H9 (cell line): ENCODE measurements around the gene STX7. TPM values are rescaled to one million over a fixed set of nuclear protein-coding genes. Genes with fewer than 3 reads are reported as not detected.

Experiments used
- DNase-seq: peaks from one replicate; pipeline ENCODE4 v3.0.0-alpha.2; 2017
- H2AFZ ChIP-seq: one replicate; pipeline ENCODE4 v1.6.1; 2013; ENCODE audit warnings: mild to moderate bottlenecking, low read length, control low read depth, moderate library complexity
- H2AK5ac ChIP-seq: 2 replicates; pipeline ENCODE4 v1.6.1; 2013; ENCODE audit warnings: low read length, control low read depth, mixed read lengths; ENCODE audit not compliant: insufficient read length
- H2BK120ac ChIP-seq: one replicate; pipeline ENCODE4 v1.6.1; 2013; ENCODE audit warnings: low read depth, mild to moderate bottlenecking, low read length, control low read depth, inconsistent platforms; ENCODE audit not compliant: poor library complexity, severe bottlenecking
- H2BK12ac ChIP-seq: 2 replicates; pipeline ENCODE4 v1.6.1; 2013; ENCODE audit warnings: low read length, control low read depth, mixed read lengths, low read depth; ENCODE audit not compliant: insufficient read length
- H2BK15ac ChIP-seq: 2 replicates; pipeline ENCODE4 v1.6.1; 2013; ENCODE audit warnings: low read depth, low read length, control low read depth
- H2BK20ac ChIP-seq: one replicate; pipeline ENCODE4 v1.6.1; 2013; ENCODE audit warnings: low read depth, mild to moderate bottlenecking, low read length, control low read depth, inconsistent platforms; ENCODE audit not compliant: poor library complexity, severe bottlenecking
- H2BK5ac ChIP-seq: 2 replicates; pipeline ENCODE4 v1.6.1; 2013; ENCODE audit warnings: low read length, control low read depth, mixed read lengths; ENCODE audit not compliant: insufficient read length
- H3K14ac ChIP-seq: 2 replicates; pipeline ENCODE4 v1.6.1; 2013; ENCODE audit warnings: low read length, control low read depth; ENCODE audit not compliant: insufficient read depth
- H3K18ac ChIP-seq: 2 replicates; pipeline ENCODE4 v1.6.1; 2013; ENCODE audit warnings: low read depth, mild to moderate bottlenecking, mixed read lengths, low read length, control low read depth; ENCODE audit not compliant: insufficient read length
- H3K23ac ChIP-seq: 2 replicates; pipeline ENCODE4 v1.6.1; 2013; ENCODE audit warnings: low read length, control low read depth, mixed read lengths, low read depth; ENCODE audit not compliant: insufficient read length
- H3K23me2 ChIP-seq: 2 replicates; pipeline ENCODE4 v1.6.1; 2013; ENCODE audit warnings: low read depth, mild to moderate bottlenecking, mixed read lengths, low read length, control low read depth; ENCODE audit not compliant: insufficient read length, poor library complexity, severe bottlenecking
- H3K27ac ChIP-seq: 2 replicates; pipeline ENCODE4 v1.5.1; 2013; ENCODE audit warnings: low read length, control low read depth, mixed read lengths, low read depth; ENCODE audit not compliant: insufficient read length
- H3K27me3 ChIP-seq: 2 replicates; pipeline ENCODE4 v1.6.1; 2013; ENCODE audit warnings: low read length, control low read depth, inconsistent platforms; ENCODE audit not compliant: insufficient read depth
- H3K4ac ChIP-seq: 2 replicates; pipeline ENCODE4 v1.6.1; 2013; ENCODE audit warnings: low read depth, mild to moderate bottlenecking, control low read depth, inconsistent platforms, low read length, moderate library complexity
- H3K4me1 ChIP-seq: 2 replicates; pipeline ENCODE4 v1.6.1; 2013; ENCODE audit warnings: low read length, control low read depth, inconsistent platforms; ENCODE audit not compliant: insufficient read depth
- H3K4me2 ChIP-seq: 2 replicates; pipeline ENCODE4 v1.6.1; 2013; ENCODE audit warnings: low read length, control low read depth, mixed read lengths; ENCODE audit not compliant: insufficient read length, insufficient read depth
- H3K56ac ChIP-seq: 2 replicates; pipeline ENCODE4 v1.6.1; 2013; ENCODE audit warnings: low read depth, mild to moderate bottlenecking, mixed read lengths, low read length, control low read depth; ENCODE audit not compliant: insufficient read length
- H3K79me1 ChIP-seq: 2 replicates; pipeline ENCODE4 v1.6.1; 2013; ENCODE audit warnings: low read depth, mild to moderate bottlenecking, moderate library complexity, low read length, control low read depth, inconsistent platforms; ENCODE audit not compliant: insufficient read depth, poor library complexity, severe bottlenecking
- H3K79me2 ChIP-seq: 2 replicates; pipeline ENCODE4 v1.6.1; 2013; ENCODE audit warnings: low read length, control low read depth, inconsistent platforms; ENCODE audit not compliant: insufficient read depth
- H3K9ac ChIP-seq: 2 replicates; pipeline ENCODE4 v1.6.1; 2013; ENCODE audit warnings: low read length, control low read depth, mixed read lengths; ENCODE audit not compliant: insufficient read length; ENCODE audit errors: extremely low read depth
- H3K9me3 ChIP-seq: one replicate; pipeline ENCODE4 v1.6.1; 2013; ENCODE audit warnings: low read depth, low read length, inconsistent platforms; ENCODE audit not compliant: control insufficient read depth
- H3T11ph ChIP-seq: one replicate; pipeline ENCODE4 v1.6.1; 2013; ENCODE audit warnings: mild to moderate bottlenecking, low read length, control low read depth, inconsistent platforms
- H4K20me1 ChIP-seq: one replicate; pipeline ENCODE4 v1.6.1; 2013; ENCODE audit not compliant: control insufficient read depth, insufficient read length, insufficient read depth
- H4K5ac ChIP-seq: 2 replicates; pipeline ENCODE4 v1.6.1; 2013; ENCODE audit warnings: low read depth, mild to moderate bottlenecking, mixed read lengths, low read length, control low read depth; ENCODE audit not compliant: insufficient read length
- H4K8ac ChIP-seq: replicated peaks from 2 replicates; pipeline ENCODE4 v1.6.1; 2013; ENCODE audit warnings: low read length, control low read depth, mixed read lengths, low read depth; ENCODE audit not compliant: insufficient read length
- H4K91ac ChIP-seq: 2 replicates; pipeline ENCODE4 v1.6.1; 2013; ENCODE audit warnings: low read depth, mild to moderate bottlenecking, moderate library complexity, mixed read lengths, low read length, control low read depth; ENCODE audit not compliant: insufficient read length
- H3K27ac Mint-ChIP-seq, 3 experiments: 2 replicates in 2 of 3; 3 replicates in 1 of 3; pipeline ENCODE4 v1.8.0; 2020 to 2021; ENCODE audit warnings: mixed read lengths in 3 of 3, mild to moderate bottlenecking in 1 of 3, moderate library complexity in 1 of 3
- H3K27me3 Mint-ChIP-seq: 2 replicates; pipeline ENCODE4 v1.8.0; 2021; ENCODE audit warnings: low read depth, mild to moderate bottlenecking, moderate library complexity, mixed read lengths
- H3K36me3 Mint-ChIP-seq, 3 experiments: 2 replicates in 2 of 3; 3 replicates in 1 of 3; pipeline ENCODE4 v1.8.0; 2020 to 2021; ENCODE audit warnings: low read depth in 3 of 3, mixed read lengths in 3 of 3; ENCODE audit not compliant: insufficient read depth in 1 of 3
- H3K4me1 Mint-ChIP-seq, 2 experiments: 2 replicates each; pipeline ENCODE4 v1.8.0; 2020; ENCODE audit warnings: mixed read lengths in 2 of 2
- H3K4me3 Mint-ChIP-seq, 2 experiments: 2 replicates in 1 of 2; 3 replicates in 1 of 2; pipeline ENCODE4 v1.8.0; 2020 to 2021; ENCODE audit warnings: mild to moderate bottlenecking in 2 of 2, mixed read lengths in 2 of 2, moderate library complexity in 1 of 2
- H3K9me3 Mint-ChIP-seq, 2 experiments: 2 replicates in 1 of 2; 3 replicates in 1 of 2; pipeline ENCODE4 v1.8.0; 2020; ENCODE audit warnings: mild to moderate bottlenecking in 2 of 2, mixed read lengths in 2 of 2, moderate library complexity in 1 of 2
- CTCF ChIP-seq: fragments of 200-600 bp; sonication (generic); conservative IDR thresholded peaks from 3 replicates; pipeline ENCODE4 v1.8.0; 2021; ENCODE audit warnings: antibody characterized with exemption, mild to moderate bottlenecking
- WGBS: extraction: QIAGEN DNeasy Blood & Tissue Kit; methylation state at CpG from one replicate; pipeline ENCODE4 v1.1.7; 2013; ENCODE audit warnings: missing lambda C conversion rate, low lambda C conversion rate, mixed read lengths; ENCODE audit not compliant: insufficient read length; ENCODE audit errors: extremely low coverage; 5-methylcytosine and 5-hydroxymethylcytosine counted together
- total RNA-seq: library from RNA; stranded (reverse); gene quantifications from 2 replicates; pipeline ENCODE4 v1.2.1, GENCODE V29; 2021

The STX7 gene
- total RNA-seq, 1 experiment from 2014 or later, result 30.0 TPM

GRCh38 chr6:132401618-132402285 lies 111.2 kb downstream of the STX7 start:
- Histone ChIP-seq H3K27ac (no peak overlapping the region), H2BK120ac (no peak overlapping the region), H3T11ph (no peak overlapping the region), H3K9ac (peak overlapping the region; percentile 4), H3K23ac (no peak overlapping the region), H2BK5ac (no peak overlapping the region), H2AK5ac (no peak overlapping the region), H2BK20ac (no peak overlapping the region), H3K27me3 (peaks cover 21% of the 10 kb centered on the region), H4K20me1 (no peaks in the 10 kb centered on the region), H3K56ac (no peak overlapping the region), H3K18ac (peak overlapping the region; percentile 86), H3K23me2 (peaks cover 12% of the 10 kb centered on the region), H4K91ac (no peak overlapping the region), H2BK12ac (no peak overlapping the region), H3K14ac (peak overlapping the region; percentile 90), H4K5ac (no peak overlapping the region), H3K79me2 (no peaks in the 10 kb centered on the region), H3K4me1 (no peaks in the 10 kb centered on the region; the same call in 1 of the 2 replicates), H3K79me1 (no peaks in the 10 kb centered on the region), H2AFZ (peak overlapping the region; percentile 63), H3K4ac (no peak overlapping the region), H3K9me3 (no peaks in the 10 kb centered on the region), H4K8ac (no peak overlapping the region), H2BK15ac (no peak overlapping the region), H3K4me2 (peak overlapping the region; percentile 98)
- H3K9me3 Mint-ChIP-seq, result no peaks in the 10 kb centered on the region
- no CpG with 5 or more reads among the region's 35 CpGs for WGBS
- H3K27ac Mint-ChIP-seq, result no peak overlapping the region
- H3K27me3 Mint-ChIP-seq, result peaks cover 72% of the 10 kb centered on the region
- TF ChIP-seq CTCF, result no peak
- H3K36me3 Mint-ChIP-seq, result no peaks in the 10 kb centered on the region
- H3K4me3 Mint-ChIP-seq, result peak overlapping the region; percentile 75 to 84
- DNase-seq, result peak; percentile 31
- peaks cover 8 to 20% of the 10 kb centered on the region in 2 experiments; a peak in 2 of 4 replicates for H3K4me1 Mint-ChIP-seq
